WTC11 (cell line): ENCODE data around the gene MRTFA. TPM values are rescaled to one million over a fixed set of nuclear protein-coding genes. Genes with fewer than 3 reads are reported as not detected.

Source experiments
- ATAC-seq: fragments of 200-7000 bp; cut with Tn5 transposase; 2 replicates; pipeline ENCODE4 v1.10.0; 2021; ENCODE audit warnings: mild to moderate bottlenecking, moderate library complexity
- CTCF ChIA-PET: fragments of 300-600 bp; sonication (Branson Sonifier 250); formaldehyde crosslinking; loops from one replicate; lab custom pipeline; 2021; ENCODE audit warnings: antibody characterized with exemption; lab: Charles Lee
- POLR2A ChIA-PET: fragments of 350-600 bp; sonication (Branson Sonifier 250); formaldehyde crosslinking; loops from one replicate; lab custom pipeline; 2021; ENCODE audit warnings: antibody characterized with exemption; lab: Charles Lee
- DNase-seq: peaks from one replicate; pipeline ENCODE4 v3.0.0; 2021; ENCODE audit warnings: low spot score
- H3K27ac Mint-ChIP-seq: 2 replicates; pipeline ENCODE4 v1.8.0; 2021; ENCODE audit warnings: mixed read lengths
- H3K27me3 Mint-ChIP-seq: 2 replicates; pipeline ENCODE4 v1.8.0; 2021; ENCODE audit warnings: low read depth, mild to moderate bottlenecking, moderate library complexity, mixed read lengths
- H3K36me3 Mint-ChIP-seq: 2 replicates; pipeline ENCODE4 v1.8.0; 2021; ENCODE audit warnings: mixed read lengths
- H3K4me1 Mint-ChIP-seq: 2 replicates; pipeline ENCODE4 v1.8.0; 2022; ENCODE audit warnings: mixed read lengths
- H3K4me3 Mint-ChIP-seq: 2 replicates; pipeline ENCODE4 v1.8.0; 2021; ENCODE audit warnings: mild to moderate bottlenecking, moderate library complexity, mixed read lengths
- H3K9me3 Mint-ChIP-seq: 2 replicates; pipeline ENCODE4 v1.8.0; 2021; ENCODE audit warnings: mixed read lengths
- ATF2 ChIP-seq: sonication (generic); formaldehyde crosslinking; IDR thresholded peaks from 2 replicates; pipeline ENCODE4 v1.8.1; 2022; ENCODE audit warnings: low read depth, missing genetic modification reagents, borderline replicate concordance
- CBFB ChIP-seq: sonication (generic); formaldehyde crosslinking; IDR thresholded peaks from 2 replicates; pipeline ENCODE4 v1.8.1; 2022; ENCODE audit warnings: mild to moderate bottlenecking, low read depth, missing genetic modification reagents
- ESRRA ChIP-seq: sonication (generic); formaldehyde crosslinking; IDR thresholded peaks from 2 replicates; pipeline ENCODE4 v1.8.1; 2022; ENCODE audit warnings: mild to moderate bottlenecking, missing genetic modification reagents, borderline replicate concordance
- ETV6 ChIP-seq: sonication (generic); formaldehyde crosslinking; IDR thresholded peaks from 2 replicates; pipeline ENCODE4 v1.8.1; 2022; ENCODE audit warnings: mild to moderate bottlenecking, missing genetic modification reagents
- NFATC4 ChIP-seq: fragments of 250-450 bp; sonication (Bioruptor Pico); IDR thresholded peaks from 2 replicates; pipeline ENCODE4 v1.9.0; 2021; ENCODE audit warnings: mild to moderate bottlenecking
- OVOL2 ChIP-seq: fragments of 250-450 bp; sonication (Bioruptor Pico); IDR thresholded peaks from 2 replicates; pipeline ENCODE4 v1.9.0; 2021; ENCODE audit warnings: mild to moderate bottlenecking, borderline replicate concordance
- PRDM15 ChIP-seq: sonication (generic); formaldehyde crosslinking; IDR thresholded peaks from 2 replicates; pipeline ENCODE4 v1.8.0; 2022; ENCODE audit warnings: missing genetic modification reagents
- RORB ChIP-seq: fragments of 250-450 bp; sonication (Bioruptor Pico); IDR thresholded peaks from 2 replicates; pipeline ENCODE4 v1.9.0; 2021; ENCODE audit warnings: mild to moderate bottlenecking
- SMAD4 ChIP-seq: sonication (generic); formaldehyde crosslinking; IDR thresholded peaks from 2 replicates; pipeline ENCODE4 v1.8.0; 2022; ENCODE audit warnings: mild to moderate bottlenecking, missing genetic modification reagents
- STAT6 ChIP-seq: sonication (generic); formaldehyde crosslinking; conservative IDR thresholded peaks from 2 replicates; pipeline ENCODE4 v1.8.1; 2023; ENCODE audit warnings: mild to moderate bottlenecking, low read depth, missing genetic modification reagents, moderate library complexity
- TEAD1 ChIP-seq: sonication (generic); formaldehyde crosslinking; IDR thresholded peaks from 2 replicates; pipeline ENCODE4 v1.8.0; 2022; ENCODE audit warnings: mild to moderate bottlenecking, missing genetic modification reagents
- ZNF138 ChIP-seq: sonication (generic); formaldehyde crosslinking; conservative IDR thresholded peaks from 2 replicates; pipeline ENCODE4 v1.8.1; 2022; ENCODE audit warnings: mild to moderate bottlenecking, moderate library complexity, missing genetic modification reagents
- ZNF263 ChIP-seq: sonication (generic); formaldehyde crosslinking; IDR thresholded peaks from 2 replicates; pipeline ENCODE4 v1.8.1; 2022; ENCODE audit warnings: low read depth, mild to moderate bottlenecking, moderate library complexity, missing genetic modification reagents
- ZNF281 ChIP-seq: sonication (generic); formaldehyde crosslinking; IDR thresholded peaks from 2 replicates; pipeline ENCODE4 v1.8.0; 2023; ENCODE audit warnings: mild to moderate bottlenecking, missing genetic modification reagents
- ZNF512 ChIP-seq: sonication (generic); formaldehyde crosslinking; IDR thresholded peaks from 2 replicates; pipeline ENCODE4 v1.8.1; 2022; ENCODE audit warnings: missing genetic modification reagents, borderline replicate concordance
- ZNF671 ChIP-seq: fragments of 250-450 bp; sonication (Bioruptor Pico); IDR thresholded peaks from 2 replicates; pipeline ENCODE4 v1.8.0; 2021; ENCODE audit warnings: mild to moderate bottlenecking
- total RNA-seq: library from RNA; stranded (reverse); gene quantifications from 3 replicates; pipeline ENCODE4 v1.2.3, GENCODE V29; 2021

Gene MRTFA
- total RNA-seq, 1 experiment from 2014 or later = 48.4 TPM

- DNase-seq = no peak
- Mint-ChIP-seq H3K4me1 (peaks cover 35% of the 10 kb centered on the region), H3K9me3 (no peaks in the 10 kb centered on the region), H3K27ac (peak overlapping the region; percentile 1; the same call in 1 of the 2 replicates), H3K4me3 (no peak overlapping the region), H3K27me3 (no peaks in the 10 kb centered on the region), H3K36me3 (no peaks in the 10 kb centered on the region)
- no peak for ATAC-seq
- CTCF ChIA-PET = interaction anchor here (0.7 kb wide), 1 partner anchor 50 kb away, joined by 7 read pairs; no protein-coding TSS in a partner anchor
- TF ChIP-seq ZNF281 = no peak
- TF ChIP-seq PRDM15 (CRISPR knock-in tag) = no peak
- no peak for TF ChIP-seq ATF2
- TF ChIP-seq ESRRA (CRISPR knock-in tag) = no peak
- no peak for TF ChIP-seq STAT6
- no peak for TF ChIP-seq OVOL2 (CRISPR knock-in tag)
- TF ChIP-seq RORB (CRISPR knock-in tag) = no peak
- no peak for TF ChIP-seq ZNF671 (CRISPR knock-in tag)
- no peak for TF ChIP-seq ETV6 (CRISPR knock-in tag)
- no peak for TF ChIP-seq ZNF512 (CRISPR knock-in tag)
- TF ChIP-seq NFATC4 = no peak
- TF ChIP-seq SMAD4 (CRISPR knock-in tag) = no peak
- no peak for TF ChIP-seq TEAD1 (CRISPR knock-in tag)
- no peak for TF ChIP-seq ZNF138 (CRISPR knock-in tag)
- TF ChIP-seq CBFB (CRISPR knock-in tag) = no peak
- TF ChIP-seq ZNF263 (CRISPR knock-in tag) = no peak
- POLR2A ChIA-PET = no interaction called here
Observed at GRCh38 chr22:40595497-40596234, 40.9 kb downstream of the MRTFA start.
